AG20443 (cell line): ENCODE data around the gene NFIX.
A peak's percentile ranks its signal among the peaks of the same experiment; 100 is the strongest.

Experiments used
- DNase-seq: peaks from one replicate; pipeline ENCODE4 v3.0.0; 2012; ENCODE audit warnings: low spot score, mixed read lengths

Gene NFIX

DNA sequence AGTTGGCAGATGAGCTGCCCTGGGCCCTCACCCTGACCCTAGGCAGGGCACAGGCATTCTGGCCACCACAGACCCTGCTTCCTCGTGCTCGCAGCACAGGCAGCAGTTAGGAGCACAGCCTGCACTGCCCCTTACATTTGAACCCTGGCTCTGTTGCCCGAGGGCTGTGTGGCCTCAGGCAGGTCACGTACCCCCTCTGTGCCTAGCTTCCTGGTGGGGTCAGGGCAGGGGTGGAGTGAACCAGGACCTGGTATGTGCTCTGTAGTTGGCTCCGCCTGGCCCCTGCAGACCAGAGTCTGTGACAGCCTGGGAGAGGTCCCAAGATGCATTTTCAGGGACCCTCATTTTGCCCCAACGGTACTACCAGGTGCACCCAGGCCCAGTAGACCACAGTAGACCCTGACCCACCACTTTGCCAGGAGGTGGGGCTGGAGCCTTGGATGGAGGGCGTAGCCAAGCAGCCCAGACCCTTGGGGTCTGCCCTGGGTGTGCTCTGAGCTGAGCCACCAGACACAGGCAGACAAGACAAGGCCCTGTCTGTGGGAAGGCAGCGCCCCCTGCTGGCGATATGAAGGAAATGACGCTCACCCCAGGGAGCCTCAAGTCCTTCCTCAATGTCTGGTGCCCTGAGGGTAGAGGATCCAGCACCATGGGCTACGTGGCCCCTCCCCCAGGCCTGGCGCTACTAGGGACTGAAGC is 98.3 kb downstream of the NFIX start:
- DNase-seq = peak; percentile 88

DNA sequence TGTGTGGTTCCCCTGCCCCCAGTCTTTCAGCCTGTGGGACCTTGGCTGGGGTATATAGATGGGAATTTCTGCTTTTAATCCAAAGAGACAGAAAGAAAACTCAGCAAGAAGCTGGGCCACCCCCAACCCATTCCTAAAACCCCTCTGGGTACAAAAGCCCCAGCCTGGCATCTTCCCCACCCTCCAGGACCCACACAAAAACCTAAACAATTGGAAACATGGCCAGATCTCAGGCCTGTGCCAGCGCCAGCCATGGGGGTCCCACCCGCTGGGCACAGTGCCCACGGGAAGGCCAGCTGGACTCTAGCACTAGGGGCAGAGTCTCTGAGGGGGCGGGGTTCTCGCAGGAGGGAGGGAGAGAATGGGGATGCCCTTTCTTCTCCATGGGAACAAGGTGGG is 98.8 kb downstream of the NFIX start:
- DNase-seq = no peak

GRCh38 chr19:13094771-13095392 is 99.6 kb downstream of the NFIX start:
- DNase-seq = no peak

GRCh38 chr19:13095393-13095784 is 100.1 kb downstream of the NFIX start:
- DNase-seq = no peak

DNA sequence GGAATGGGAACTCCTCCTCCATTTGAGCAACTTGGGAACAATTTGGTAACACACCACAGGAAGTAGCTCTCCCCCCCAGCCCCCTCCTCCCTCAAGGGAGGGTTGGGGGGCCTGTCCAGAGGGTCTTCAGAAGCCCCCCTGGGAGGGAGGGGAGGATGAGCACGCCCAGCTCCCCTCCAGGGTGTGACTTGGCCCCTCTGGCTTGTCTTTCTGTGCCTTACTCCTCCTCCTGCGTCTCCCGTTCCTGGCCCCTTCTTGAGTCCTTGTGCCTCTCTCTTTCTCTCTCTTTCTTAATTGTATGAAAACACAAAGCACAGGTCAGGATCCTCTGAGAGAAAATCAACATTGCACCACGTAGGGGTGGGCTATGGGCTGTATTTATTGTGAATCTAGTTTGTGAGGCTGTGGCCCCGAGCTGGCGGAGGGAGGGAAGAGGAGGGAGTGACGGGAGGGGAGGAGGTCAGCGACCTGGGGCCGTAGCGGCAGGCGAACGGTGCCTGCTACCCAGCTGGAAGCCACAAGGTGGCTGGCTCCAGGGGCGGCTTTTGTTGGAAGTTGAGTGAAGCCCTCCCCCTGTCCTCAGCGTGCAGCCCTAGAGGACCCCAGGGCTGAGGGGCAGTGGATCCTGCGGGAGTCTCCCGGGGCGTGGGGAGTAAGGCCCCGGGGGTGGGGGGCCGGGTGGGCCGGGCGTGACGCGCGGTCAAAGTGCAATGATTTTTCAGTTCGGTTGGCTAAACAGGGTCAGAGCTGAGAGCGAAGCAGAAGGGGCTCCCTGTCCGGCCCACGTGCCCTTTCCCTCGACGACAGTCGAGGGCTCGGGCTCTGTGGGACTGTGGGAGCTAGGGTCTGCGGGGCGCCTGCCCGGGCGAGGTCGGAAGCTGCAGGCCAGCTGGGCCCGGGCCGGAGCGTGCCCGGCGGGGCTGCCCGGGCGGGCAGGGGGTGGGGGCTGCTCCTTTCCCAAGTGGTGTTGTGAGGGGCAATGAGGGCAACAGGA is 101.0 kb downstream of the NFIX start:
- DNase-seq = no peak

- DNase-seq = no peak
Measured at GRCh38 chr19:13097033-13097462, 101.8 kb downstream of the NFIX start.

GRCh38 chr19:13097463-13098258 is 102.4 kb downstream of the NFIX start:
- DNase-seq = no peak

- DNase-seq = peak; percentile 85
Measured at GRCh38 chr19:13098277-13099072, 103.2 kb downstream of the NFIX start.

DNA sequence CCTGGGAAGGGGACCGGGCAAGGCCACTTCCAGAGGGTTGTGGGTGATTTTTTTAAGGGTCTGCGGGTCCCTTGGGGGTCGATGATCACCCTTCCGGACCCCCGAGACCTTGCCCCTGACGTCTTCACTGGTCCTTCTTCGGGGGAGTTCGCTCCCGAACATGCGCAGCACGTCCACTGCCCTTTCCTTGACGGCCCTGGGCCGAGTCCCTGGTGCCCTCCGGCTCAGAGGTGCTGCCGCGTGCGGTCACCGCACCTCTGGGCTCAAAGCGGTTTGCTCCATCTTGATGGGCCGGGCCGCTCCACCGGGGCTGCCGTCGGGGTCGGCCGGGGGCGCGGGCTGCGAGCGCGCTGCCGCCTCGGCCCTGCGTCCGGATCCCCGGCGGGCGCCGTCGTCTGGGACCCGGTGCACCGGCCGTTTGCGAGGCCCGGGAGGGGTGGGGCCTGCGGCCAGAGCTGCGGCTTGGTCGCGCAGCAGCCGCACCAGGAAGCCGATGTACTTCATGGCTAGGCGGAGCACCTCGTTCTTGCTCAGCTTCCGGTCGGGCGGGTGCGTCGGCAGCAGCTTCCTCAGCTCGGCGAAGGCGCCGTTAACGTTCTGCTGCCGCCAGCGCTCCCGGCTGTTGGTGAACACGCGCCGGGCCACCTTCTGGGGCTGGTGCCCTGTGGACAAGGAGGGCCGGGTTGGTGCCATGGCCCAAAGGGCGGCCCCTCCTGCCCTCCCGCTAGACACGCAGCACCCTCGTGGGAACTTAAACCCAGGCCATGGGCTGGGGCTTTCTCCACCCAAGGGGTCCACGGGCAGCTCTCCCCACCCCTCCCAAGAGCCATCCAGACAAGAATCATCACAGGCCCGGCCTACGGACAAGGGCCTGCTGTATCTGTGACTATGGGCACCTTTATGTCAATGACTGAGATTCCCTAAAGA is 104.1 kb downstream of the NFIX start:
- DNase-seq = peak; percentile 78

DNA sequence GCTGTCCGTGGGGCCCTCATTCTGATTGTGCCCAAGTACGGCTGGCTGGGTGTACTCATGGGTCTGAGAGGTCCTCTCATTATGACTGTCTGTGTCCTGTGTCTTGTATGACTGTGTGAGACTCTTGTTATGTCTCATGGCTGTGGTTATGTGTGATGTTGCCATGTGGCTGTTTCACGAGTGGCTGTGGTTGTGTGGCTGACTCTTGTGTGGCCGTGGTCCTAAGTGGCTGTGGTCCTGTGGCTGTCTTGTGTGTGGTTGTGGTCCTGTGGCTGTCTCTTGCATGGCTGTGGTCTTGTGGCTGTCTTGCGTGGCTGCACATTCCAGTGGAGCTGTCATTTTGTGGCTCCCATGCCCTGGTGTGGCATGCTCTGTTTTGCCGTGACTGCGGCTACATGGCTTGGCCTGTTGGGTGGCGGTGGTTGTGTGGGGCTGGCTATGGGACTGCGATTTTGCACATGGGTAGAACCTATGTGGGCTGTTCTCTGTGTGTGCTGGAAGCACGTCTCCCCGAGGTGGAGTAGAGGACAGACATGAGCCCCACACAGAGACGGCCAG is 104.8 kb downstream of the NFIX start:
- DNase-seq = no peak

DNA sequence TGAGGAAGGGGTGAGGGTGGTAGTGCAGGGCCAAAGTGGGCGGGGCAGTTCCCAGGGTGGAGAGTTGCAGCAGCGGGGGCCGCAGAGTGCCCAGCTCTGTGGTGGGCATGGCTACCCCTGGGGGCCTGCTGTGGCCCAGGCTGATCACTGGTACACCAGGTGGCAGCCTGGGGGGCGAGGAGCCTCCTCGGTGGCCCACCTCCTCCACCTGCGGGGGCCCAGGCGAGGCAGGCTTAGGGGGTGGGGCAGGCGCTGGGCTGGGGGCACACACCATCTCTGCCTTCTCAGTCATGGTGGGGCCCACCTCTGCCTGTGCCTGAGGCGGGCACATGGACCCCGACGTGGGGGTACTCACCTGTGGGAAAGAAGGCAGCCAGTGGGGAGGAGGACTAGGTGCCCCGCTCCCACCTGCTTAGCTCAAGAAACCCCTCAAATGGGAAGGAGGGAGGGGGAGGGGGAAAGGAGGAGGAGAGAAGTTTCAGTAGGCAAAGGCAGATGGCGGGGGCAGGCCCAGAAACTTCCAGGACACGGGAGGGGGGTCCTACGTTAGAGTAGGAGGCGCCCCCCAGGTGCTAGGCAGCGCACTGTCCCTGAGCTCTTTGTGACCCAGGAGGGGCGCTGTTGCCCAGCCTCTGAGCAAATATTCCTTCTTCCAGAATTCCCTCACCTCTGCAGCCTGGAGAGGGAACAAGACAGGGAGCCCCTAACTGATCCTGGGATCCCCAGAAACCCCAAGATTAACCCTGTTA is 105.7 kb downstream of the NFIX start:
- DNase-seq = no peak

GRCh38 chr19:13101590-13102415 is 106.5 kb downstream of the NFIX start:
- no peak for DNase-seq

GRCh38 chr19:13102416-13102665 is 107.1 kb downstream of the NFIX start:
- DNase-seq = no peak

GRCh38 chr19:13102666-13103580 is 107.6 kb downstream of the NFIX start, which contains the start of gene LYL1:
TSS of gene LYL1 (minus strand) at chr19:13102858. CDS start at chr19:13101171, 1,687 bp downstream.
- DNase-seq = peak; percentile 73

DNA sequence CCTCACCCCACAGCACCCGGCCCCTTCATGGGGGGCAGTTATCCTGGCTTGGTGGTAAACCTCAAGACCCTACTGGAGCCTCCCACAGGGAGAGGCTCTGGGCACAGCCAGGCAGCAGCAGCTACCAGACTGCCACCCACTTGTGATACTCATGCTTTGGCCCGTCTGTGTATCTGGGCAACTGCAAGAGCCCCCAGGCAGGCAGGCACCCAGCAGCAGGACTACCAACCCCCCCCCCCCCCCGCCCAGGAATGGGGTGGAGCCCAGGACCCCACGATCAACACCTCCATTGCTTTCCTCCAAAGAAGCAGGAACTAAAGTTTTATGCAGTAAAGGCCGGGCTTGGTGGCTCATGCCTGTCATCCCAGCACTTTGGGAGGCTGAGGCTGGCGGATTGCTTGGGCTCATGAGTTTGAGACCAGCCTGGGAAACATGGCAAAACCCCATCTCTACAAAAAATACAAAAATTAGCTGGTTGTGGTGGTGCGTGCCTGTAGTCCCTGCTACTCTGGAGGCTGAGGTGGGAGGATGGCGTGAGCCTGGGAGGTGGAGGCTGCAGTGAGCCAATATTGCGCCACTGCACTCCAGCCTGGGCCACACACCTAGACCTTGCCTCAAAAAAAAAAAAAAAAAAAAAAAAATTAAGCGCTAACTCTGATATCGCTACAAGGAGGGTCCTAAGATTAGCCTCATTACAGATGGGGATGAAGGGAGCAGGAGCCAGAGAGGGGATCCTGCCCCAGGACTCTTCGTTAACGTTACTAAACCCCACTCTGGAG is 108.5 kb downstream of the NFIX start:
- no peak for DNase-seq

DNA sequence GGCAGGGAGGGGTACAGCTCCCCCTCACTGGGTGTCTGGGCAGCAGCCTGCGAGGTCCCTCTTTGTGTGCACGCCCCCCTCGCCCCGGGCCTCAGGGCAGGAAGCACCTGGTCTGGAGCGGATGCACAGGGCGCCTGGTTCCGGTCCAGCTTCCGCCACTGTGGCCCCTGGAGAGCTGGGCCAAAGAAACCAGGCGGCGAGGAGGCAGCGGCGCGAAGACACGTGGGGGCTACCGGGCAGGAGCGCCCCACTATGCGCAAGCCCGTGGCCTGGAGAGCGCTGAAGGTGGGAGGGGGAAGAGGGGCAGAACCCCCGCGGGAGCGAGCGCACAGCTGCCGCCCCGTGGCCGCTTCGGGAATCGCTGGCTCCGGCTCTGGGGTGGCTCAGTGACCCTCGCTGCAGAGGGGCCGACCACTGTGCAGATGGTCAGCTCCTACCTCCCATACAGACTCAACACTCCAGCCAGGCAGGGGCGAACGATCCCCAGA is 109.1 kb downstream of the NFIX start:
- peak; percentile 69 for DNase-seq
